HG03354 (cell line): ENCODE data around the gene IFI35.
"Not testable (repeated sequence)": the region's sequence is repeated elsewhere in the genome, so short reads cannot be mapped to it uniquely, and the experiment has no call there.

Source experiments
- ATAC-seq: cut with Tn5 transposase; IDR thresholded peaks from one replicate; pipeline ENCODE4 v1.9.1; 2021; ENCODE audit warnings: mild to moderate bottlenecking; ENCODE audit not compliant: unreplicated experiment, poor library complexity, severe bottlenecking

The IFI35 gene

GRCh38 chr17:43044024-43044423, 37.4 kb downstream of the IFI35 start:
- ATAC-seq = no peak

GRCh38 chr17:43051969-43052368, 45.4 kb downstream of the IFI35 start:
- no peak for ATAC-seq

- not testable (repeated sequence) for ATAC-seq
Measured at GRCh38 chr17:43053008-43053407, 46.4 kb downstream of the IFI35 start.

GRCh38 chr17:43056051-43056450, 49.5 kb downstream of the IFI35 start:
- ATAC-seq = no peak

GRCh38 chr17:43062984-43063638, 56.5 kb downstream of the IFI35 start:
- ATAC-seq = no peak
